Muscle of back (tissue), 13 donors: ENCODE results near the gene DNAJC15. TPM values are rescaled to one million over a fixed set of nuclear protein-coding genes. Genes with fewer than 3 reads are reported as not detected.
"Not testable (repeated sequence)": the region's sequence is repeated elsewhere in the genome, so short reads cannot be mapped to it uniquely, and the experiment has no call there.

ENCODE experiments used
- DNase-seq, 3 donors: peaks; one replicate each; pipeline versions ENCODE4 v3.0.0 to v3.0.0-alpha.2; 2013
- long read RNA-seq, 9 donors: transcript quantifications; one replicate each; lab custom pipeline, GENCODE V29; 2026
- polyA plus RNA-seq, 10 donors: library from polyadenylated mRNA; unstranded; fragments of 120-200 nt; gene quantifications; one replicate each; pipeline ENCODE4 v1.2.1, GENCODE V29; 2013; ENCODE audit not compliant: insufficient read length in 10 of 10

The DNAJC15 gene
- polyA plus RNA-seq, result 10 to 100 TPM; 13.4 to 20.9 (median 20.1) TPM
- long read RNA-seq, donor 1, full-length matches to known transcripts, result 29 of 29 reads
- long read RNA-seq, donor 1, partial matches to known transcripts, result 0 of 29 reads
- long read RNA-seq, donor 1, other reads (novel, unspliced or antisense), result 0 of 29 reads
- long read RNA-seq, donor 2, full-length matches to known transcripts, result 36 of 36 reads
- long read RNA-seq, donor 2, partial matches to known transcripts, result 0 of 36 reads
- long read RNA-seq, donor 2, other reads (novel, unspliced or antisense), result 0 of 36 reads
- long read RNA-seq, donor 3, result 0 reads
- long read RNA-seq, donor 4, full-length matches to known transcripts, result 25 of 25 reads
- long read RNA-seq, donor 4, partial matches to known transcripts, result 0 of 25 reads
- long read RNA-seq, donor 4, other reads (novel, unspliced or antisense), result 0 of 25 reads
- long read RNA-seq, donor 5, full-length matches to known transcripts, result 69 of 75 reads
- long read RNA-seq, donor 5, partial matches to known transcripts, result 6 of 75 reads
- long read RNA-seq, donor 5, other reads (novel, unspliced or antisense), result 0 of 75 reads
- long read RNA-seq, donor 6, full-length matches to known transcripts, result 36 of 36 reads
- long read RNA-seq, donor 6, partial matches to known transcripts, result 0 of 36 reads
- long read RNA-seq, donor 6, other reads (novel, unspliced or antisense), result 0 of 36 reads
- long read RNA-seq, donor 7, full-length matches to known transcripts, result 26 of 26 reads
- long read RNA-seq, donor 7, partial matches to known transcripts, result 0 of 26 reads
- long read RNA-seq, donor 7, other reads (novel, unspliced or antisense), result 0 of 26 reads
- long read RNA-seq, donor 8, full-length matches to known transcripts, result 29 of 29 reads
- long read RNA-seq, donor 8, partial matches to known transcripts, result 0 of 29 reads
- long read RNA-seq, donor 8, other reads (novel, unspliced or antisense), result 0 of 29 reads
- long read RNA-seq, donor 9, full-length matches to known transcripts, result 6 of 6 reads
- long read RNA-seq, donor 9, partial matches to known transcripts, result 0 of 6 reads
- long read RNA-seq, donor 9, other reads (novel, unspliced or antisense), result 0 of 6 reads

DNA sequence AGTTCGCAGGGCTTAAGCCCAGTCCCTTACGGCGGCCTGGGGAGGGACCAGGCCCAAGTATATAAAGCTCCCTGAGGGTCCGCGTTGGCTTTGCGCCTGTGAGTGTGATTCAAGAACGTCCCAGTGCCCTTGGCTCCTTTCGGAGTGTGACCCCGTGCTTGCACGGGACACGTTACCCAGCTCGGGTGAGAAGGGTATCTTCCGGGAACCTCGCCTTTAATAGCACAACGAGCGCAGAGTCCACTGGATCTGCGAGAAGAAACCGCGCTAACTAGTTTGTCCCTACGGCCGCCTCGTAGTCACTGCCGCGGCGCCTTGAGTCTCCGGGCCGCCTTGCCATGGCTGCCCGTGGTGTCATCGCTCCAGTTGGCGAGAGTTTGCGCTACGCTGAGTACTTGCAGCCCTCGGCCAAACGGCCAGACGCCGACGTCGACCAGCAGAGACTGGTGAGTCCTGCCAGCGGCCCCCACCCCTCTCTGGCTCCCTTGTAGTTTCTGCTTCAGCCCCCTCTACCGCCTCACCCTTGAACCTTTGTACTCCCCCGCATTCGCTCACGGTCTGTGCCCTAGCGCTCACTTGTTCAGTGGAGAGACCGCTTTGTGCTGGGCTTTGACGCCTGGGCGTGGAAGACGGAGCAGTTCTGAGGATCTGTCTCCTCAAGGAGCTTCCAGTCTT is at the start of gene DNAJC15:
Gene DNAJC15 (plus strand): TSS at position 298 of the 675 bp plus-strand sequence. CDS start 41 bp downstream, at position 339.
- peak; percentile 88 to 97 (median 89) for DNase-seq

DNA sequence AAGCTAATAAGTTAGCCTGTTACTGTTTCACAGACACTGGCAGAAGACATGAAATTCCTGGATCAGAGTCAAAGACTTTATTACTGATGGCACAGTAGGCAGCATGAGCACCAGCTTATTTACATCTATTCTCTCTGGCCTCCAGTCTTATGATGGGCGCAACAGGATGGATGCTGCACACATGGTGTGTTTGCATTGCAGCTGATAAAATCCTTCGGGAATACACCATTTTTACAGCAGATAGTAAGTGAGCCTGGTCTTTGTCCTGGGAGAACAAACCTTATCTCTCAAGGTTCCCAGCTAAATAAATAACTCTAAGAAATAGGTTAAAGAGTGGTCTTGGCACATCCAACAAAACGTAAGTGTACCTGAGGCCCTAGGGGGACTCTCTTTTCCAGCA is 47.3 kb upstream of the DNAJC15 start:
- no peak for DNase-seq

DNA sequence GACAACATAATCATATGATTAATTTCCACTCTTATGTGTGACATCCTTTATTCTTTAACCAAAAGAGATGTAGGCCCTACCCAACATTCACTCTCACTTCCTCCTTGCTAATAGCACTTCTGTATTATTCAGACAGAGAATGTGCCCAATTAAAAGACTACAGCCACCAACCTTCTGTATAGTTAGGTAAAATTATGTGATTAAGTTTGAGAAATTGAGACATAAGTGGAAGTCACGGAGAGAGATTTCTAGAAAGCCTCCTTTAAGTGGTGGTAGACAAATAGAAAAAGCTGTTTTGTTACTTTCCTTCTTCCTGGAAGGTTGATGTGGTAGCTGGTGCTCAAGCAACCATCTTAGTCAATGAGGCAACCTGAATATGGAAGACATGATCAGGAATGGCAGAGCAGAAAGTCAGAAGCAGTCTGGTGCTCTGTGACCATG is 46.1 kb upstream of the DNAJC15 start:
- DNase-seq, result no peak

DNA sequence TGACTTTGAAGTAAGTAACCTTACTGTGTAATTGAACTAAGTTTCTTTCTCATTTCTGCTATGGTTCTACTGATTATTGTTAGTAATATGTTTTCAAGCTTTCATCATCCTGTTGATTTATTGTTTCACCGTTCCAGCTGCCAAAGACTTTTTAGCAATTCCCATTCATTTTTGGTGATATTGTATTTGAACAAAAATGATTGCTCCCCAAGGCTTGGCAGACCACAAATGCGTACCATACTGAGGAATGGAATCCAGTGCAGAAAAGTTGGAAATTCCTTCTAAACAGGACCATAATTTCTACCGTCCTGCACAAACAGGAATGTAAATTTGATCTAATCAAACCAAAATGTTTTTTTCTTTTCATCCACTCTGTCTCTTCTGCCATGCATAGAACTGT is 42.1 kb upstream of the DNAJC15 start:
- peak in 2 of 3 donors; percentile 19 to 81 for DNase-seq

DNA sequence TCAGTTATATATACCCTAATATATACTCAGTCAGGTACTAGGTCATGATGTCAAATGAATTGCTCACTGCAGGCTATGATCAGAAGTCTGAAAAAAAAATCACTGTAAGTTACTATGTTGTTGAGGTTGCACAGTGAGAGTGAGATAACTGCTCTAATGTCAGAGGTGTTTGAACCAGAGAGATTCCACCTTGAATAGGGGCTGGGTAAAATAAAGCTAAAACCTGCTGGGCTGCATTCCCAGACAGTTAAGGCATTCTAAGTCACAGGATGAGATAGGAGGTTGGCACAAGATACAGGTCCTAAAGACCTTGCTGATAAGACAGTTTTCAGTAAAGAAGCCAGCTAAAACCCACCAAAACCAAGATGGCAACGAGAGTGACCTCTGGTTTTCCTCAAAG is 41.5 kb upstream of the DNAJC15 start:
- DNase-seq, result no peak

DNA sequence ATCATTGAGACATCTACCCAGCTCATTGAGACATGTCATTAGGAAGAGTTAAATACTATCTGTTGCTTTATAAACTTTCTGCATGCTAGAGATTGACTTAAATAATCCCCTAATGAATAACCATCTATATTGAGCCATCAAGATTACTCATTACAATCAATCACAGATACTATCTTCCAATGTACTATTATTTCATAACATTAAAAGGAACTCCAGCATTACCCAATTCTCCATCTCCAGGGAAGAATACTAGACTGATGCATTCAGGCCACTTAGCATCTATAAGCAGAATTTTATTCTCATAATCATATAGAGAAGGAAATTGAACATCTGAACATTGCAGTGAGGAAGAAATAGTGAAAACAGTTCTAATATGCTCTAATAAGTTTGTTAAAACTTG is 39.4 kb upstream of the DNAJC15 start:
- DNase-seq, result no peak

DNA sequence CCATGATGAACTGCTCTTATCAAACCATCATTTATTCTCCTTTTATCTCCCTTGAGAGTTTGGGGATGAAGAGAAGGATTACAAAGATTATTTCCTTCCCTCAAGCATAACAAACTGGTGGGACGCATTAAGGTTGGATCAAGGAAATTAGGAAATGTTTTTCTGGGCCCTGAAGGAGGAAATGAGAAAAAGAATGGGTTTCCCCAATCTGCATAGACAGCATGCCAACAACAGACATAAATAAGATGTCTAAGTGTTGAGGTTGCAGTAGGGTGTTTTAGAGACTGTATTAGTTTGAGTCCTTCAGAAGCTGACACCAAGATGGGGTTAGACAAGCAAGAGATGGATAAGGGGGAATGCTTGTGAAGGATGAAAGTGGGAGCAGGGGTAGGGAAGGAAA is 38.7 kb upstream of the DNAJC15 start:
- no peak for DNase-seq

DNA sequence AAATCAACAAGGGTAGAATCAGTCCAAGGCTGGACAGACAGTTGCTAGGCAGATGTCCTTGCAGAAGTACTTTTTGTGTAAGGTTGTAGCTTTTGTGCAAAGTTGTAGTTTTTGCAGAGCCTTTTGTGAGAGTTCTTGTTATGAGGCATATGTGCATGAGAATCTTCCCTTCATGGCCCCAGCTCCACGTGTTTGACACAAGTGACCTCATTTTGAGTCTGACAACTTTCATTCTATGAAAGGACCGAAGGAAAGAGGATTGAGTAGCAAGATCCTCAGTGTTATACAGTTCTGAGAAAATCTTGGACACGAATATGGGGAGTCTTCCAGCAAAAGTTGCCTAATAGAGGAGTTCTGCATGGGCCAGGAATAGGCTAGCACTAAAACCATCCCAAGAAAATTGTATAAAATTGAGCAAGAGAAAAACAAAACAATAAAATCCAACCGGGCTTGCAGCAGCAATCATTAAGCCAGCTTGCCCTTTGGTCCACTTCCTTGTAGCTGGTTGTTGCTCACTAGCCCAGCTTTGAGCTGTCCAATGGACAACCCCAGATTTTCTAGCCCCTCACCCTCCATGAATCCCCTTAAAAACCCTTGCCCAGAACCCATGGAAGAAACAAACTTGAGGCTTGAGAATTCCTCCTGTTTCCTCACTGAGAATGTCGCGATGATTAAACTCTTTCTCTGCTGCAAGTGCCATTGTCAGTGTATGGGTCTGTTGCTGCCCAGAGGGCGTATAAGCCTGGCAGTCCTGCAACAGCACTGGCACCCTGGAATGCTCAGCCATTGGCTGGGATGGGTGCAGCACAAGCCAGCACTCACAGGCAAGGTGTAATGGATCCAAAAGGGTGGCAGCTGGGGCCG is 37.8 kb upstream of the DNAJC15 start:
- no peak for DNase-seq

DNA sequence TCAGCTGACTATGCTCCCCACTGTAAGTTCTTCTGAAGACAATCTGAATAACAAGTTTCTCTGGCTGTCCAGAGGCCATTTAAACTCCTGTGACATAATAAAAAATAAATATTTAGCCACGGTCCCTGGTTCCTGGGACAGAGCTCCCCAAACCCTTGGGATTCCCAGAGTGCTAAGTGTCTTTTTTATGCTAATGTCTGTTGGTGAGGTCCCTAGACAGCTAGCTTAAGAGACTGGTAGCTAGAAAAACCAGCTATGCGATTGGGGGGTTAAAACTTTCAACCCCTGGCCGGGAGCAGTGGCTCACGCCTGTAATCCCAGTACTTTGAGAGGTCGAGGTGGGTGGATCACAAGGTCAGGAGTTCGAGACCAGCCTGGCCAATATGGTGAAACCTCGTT is 37.2 kb upstream of the DNAJC15 start:
- DNase-seq, result no peak

DNA sequence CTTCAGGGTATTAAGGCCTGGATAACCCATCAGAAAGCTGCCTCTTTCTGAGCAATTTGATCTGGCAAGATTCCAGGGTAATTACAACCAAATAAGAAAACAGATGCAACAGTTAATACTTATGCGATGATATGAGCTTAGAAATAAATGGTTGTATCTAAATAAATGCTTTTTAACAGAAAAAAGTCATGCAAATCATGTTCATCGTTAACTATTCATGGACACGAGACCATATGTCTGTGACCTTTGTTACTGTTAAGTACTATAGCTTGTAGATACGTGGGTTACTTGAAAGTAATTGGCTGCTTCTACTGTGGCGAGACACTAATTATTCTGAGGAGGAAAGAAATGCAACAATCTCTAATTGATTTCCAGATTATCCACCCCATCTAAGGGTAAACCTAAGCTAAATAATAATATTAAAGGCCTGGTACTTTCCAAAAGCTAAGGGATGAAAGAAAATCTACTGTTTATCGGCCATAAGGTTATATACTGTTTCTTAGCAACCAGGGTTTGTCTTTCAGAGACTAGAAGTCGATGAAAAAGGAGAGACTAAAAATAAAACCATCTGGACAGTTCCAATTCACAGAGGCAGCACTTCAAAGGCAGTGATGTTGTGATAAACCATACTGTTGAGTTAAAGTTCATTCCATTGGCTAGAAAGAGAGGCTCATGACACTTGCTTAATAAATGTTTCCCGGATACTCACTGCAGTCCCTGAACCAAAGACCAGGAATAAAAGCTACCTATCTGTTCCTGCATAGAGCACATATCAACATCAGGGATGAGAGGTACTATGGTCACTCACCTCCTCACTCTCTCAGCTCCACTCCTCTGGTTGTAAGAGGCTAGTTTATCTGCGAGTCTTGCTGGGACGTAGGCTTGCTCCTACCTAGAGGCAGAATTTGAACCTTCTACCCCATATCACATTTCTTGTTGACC is 32.8 kb upstream of the DNAJC15 start:
- DNase-seq, result peak; percentile 50 to 81 (median 69)

DNA sequence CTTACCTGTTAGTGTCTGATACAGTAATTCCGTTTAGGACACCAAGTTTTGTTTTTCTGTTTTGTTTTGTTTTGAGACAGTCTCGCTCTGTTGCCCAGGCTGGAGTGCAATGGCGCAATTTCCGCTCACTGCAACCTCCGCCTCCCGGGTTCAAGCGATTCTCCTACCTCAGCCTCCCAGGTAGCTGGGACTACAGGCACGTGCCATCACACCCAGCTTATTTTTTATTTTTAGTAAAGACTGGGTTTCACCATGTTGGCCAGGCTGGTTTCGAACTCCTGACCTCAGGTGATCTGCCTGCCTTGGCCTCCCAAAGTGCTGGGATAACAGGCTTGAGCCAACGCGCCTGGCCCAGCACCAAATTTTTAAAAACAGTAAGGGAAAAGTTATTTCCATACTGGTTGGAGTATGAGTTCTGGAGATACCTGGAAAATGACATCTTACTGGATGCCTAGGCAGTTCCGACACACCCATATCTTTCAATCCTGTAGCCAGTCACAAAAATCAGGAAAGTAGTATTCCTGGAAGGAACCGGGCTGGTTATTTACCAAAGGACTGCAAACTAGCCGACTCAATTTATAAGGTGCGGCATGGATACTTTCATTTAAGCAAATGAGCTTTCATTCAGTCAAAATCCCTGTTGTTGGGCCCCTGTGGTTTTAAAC is 32.0 kb upstream of the DNAJC15 start:
- DNase-seq, result not testable (repeated sequence)

DNA sequence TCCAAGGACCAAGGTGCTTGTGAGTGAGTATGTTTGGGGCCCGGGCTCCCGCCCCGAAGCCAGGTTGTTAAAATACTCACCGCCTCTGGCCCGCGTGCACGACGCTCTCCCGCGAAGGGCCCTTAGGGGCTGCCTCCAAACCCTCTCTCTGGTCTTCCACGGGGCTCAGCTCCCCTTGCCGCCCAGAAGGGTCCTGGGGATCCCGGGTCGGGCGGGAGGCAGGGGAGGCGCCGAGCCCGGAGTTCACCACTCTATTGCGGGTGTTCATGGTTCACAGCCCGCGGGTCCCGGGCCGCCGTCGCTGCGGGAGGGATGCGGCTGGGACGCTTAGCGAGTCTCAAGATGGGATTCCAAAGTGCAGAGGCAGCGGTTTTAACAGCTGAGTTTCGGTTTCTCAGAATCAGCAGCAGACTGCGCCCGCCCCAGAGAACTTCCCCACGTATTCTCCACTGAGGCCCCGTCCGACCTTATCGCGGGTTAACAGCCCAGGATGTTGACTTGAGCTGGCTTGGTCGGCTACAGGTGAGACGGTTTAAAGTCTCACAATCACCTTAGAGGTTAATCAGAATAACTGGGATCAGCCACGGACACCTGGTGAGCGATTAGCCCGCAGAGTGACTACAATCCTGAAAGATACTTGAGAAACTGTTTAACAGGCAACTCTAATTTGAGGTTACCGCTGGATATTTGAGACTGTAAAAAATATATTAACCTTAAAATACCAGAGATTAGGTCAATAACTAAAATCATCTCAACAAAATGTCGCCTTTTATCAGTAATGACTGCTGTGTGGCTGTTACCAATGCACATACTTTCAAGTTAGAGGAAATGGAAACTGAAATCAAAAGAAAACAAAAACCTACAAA is 31.3 kb upstream of the DNAJC15 start, which contains the start of gene EPSTI1:
Gene EPSTI1 (minus strand): TSS at position 344 of the 866 bp plus-strand sequence. CDS start 76 bp downstream, at position 268.
- peak; percentile 64 to 90 (median 73) for DNase-seq

DNA sequence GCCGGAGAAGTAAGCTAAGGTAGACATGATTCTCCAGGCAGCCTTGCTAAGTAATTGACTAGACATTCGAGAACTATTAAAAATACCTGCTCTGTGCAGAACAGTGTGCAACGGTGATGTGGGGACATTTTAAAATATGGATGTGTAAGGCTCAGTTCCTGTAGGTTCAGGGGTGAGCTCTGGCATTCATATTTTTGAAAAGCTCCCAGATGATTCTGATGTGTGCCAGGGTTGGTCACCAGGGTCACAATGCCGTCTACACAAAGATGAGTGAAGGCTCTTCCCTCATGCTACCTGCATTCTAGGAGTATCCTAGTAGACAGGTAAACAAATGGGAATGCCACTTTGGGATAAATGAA is 30.6 kb upstream of the DNAJC15 start:
- DNase-seq, result no peak

DNA sequence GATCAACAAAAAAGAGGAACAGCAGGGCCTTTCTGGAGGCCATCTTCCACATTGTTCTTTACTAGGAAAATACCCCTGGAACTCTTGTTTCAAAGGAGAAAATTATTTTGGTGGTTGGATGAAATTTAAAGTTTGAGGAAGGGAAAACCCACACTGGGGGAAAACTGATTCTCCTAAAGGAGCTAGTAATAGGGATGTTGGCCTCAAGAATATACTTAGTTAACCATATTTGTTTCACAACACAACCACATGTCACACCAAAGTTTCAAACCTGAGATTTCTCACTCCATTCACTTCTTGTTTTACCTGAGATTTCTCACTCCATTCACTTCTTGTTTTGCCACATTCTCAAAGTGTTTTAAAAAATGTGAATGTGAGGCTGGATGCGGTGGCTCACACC is 28.5 kb upstream of the DNAJC15 start:
- no peak for DNase-seq

DNA sequence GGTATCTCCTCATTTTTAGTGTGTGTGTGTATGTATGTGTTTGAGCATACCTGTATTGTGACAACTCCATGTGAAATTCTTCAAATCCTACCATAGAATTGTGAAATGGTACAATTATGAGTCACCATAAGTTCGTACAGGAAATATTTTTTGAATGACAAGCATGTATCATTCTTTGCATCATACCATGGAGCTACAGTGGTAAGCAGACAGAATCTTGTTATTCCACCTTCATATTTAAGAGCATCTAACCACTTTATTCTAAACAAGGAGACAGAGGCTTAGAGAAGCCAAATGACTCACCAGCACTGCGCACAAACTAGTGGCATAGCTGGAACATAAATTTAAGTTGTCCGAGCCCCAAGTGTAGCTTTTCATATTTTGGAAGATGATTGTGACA is 26.8 kb upstream of the DNAJC15 start:
- peak in 1 of 3 donors; percentile 91 for DNase-seq

DNA sequence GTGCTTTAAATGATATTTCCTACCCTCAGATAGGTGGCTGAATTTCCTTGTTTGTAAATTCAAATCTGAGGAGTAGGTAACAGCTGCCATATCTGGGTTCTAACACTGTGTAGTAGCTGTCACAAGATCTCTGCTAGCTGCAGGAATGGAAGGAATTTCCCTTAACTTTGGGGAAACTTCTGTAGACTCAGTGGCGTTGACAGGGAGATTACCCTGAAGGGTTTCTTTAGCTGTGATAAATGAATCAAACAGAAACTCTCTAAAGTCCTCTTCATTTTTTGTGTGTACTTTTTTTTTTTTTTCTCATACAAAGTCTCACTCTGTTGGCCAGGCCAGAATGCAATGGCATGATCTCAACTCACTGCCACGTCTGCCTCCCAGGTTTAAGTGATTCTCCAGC is 26.0 kb upstream of the DNAJC15 start:
- peak in 1 of 3 donors; percentile 75 for DNase-seq

DNA sequence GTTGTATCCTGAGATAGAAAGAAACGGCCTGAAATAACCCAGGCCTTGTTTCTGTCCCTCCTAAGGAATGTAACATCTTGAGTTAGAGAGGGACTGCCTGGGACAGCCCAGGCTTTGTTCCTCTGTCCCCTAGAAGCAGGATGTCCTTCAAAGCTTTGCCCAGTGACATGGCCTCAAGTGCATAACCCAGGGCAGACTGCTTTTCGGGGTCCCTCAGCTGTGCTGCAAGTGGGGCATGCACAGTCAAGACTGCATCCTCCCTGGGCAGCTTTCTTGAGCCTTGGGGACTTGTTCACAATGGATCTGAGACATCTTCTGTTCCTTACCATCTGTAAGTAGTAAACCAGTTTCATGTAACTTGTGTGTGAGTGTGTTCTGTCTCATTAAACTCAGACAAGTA is 23.9 kb upstream of the DNAJC15 start:
- no peak for DNase-seq

DNA sequence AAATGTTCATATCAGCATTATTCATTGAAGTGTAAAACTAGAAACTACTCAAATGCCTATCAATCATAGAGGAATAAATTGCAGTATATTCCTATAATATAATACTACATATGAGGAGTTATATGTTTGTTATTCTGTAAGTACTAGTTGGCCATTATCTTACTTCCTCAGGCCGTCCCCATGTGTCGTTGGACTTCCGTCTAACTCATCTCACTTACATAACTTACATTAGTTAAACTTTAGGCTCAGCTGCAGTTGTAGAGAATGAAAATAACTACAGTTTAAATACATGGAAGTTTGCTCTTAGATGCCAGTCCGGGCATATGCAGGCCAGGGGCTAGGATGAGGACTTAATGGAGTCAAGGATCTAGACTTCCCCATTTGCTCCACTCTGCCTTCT is 22.7 kb upstream of the DNAJC15 start:
- DNase-seq, result no peak
